NCI-H1694 (cell line): ENCODE measurements around the gene DYSF.
"Not testable (repeated sequence)": the region's sequence is repeated elsewhere in the genome, so short reads cannot be mapped to it uniquely, and the experiment has no call there.

Experiments
- DNase-seq: peaks from one replicate; lab custom pipeline; 2025; lab: John Stamatoyannopoulos, UW

The DYSF gene

DNA sequence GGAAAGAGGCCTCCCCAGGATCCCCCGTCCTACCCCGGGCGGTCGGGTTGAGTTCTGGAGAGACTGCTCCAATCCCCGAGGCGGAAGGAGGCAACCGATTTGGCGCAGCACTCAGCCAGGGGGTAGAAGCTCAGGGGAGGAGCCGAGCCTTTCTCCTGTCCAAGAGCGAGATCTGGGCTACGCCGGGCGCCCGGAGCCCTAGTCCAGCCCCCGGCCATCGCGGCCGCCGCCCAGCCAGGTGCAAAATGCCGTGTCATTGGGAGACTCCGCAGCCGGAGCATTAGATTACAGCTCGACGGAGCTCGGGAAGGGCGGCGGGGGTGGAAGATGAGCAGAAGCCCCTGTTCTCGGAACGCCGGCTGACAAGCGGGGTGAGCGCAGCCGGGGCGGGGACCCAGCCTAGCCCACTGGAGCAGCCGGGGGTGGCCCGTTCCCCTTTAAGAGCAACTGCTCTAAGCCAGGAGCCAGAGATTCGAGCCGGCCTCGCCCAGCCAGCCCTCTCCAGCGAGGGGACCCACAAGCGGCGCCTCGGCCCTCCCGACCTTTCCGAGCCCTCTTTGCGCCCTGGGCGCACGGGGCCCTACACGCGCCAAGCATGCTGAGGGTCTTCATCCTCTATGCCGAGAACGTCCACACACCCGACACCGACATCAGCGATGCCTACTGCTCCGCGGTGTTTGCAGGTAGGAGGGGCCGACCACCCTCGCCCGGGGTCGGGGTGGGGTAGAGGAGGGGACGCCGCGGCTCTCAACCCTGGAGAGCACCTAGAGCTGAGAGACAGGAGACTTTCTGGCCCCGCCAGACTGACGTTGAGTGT is at the start of gene DYSF:
TSS of gene DYSF (plus strand) at position 158 of the 817 bp plus-strand sequence.
- no peak for DNase-seq

DNA sequence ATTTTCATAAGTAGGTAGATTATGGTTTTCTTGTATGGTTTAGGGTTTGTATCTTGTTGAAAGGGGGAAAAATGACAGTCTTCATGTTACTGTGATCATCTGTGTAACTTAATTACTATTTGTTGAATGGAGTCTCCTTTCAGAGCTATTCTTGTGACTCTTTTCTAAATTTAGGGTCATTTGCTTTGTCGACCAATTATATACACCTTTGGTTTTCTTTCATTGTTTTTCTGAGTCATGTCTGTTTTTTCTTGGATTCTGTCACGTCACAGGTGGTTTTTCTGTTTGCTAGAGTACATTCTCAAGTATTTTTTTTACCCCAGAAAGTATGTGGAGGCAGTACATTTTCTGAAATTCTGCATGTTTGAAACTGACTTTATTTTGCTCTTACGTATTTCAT is 43.8 kb upstream of the DYSF start:
- no peak for DNase-seq

DNA sequence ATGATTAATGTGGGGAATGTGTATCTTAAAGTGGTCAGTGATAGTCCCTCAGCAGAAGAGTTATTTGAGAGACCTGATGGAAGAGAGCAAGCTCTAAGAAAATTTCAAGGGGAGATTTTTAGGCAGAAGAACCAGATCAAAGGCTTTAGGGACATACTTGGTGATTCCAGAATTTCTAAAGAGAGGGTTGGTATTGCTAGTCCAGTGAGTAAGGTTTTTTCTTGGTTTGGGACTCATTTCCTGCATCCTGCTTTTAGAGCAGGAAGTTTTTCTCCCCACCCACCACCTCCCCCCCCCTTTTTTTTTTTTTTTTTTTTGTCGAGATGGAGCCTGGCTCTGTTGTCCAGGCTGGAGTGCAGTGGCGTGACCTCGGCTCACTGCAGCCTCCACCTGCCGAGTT is 42.7 kb upstream of the DYSF start:
- no peak for DNase-seq

DNA sequence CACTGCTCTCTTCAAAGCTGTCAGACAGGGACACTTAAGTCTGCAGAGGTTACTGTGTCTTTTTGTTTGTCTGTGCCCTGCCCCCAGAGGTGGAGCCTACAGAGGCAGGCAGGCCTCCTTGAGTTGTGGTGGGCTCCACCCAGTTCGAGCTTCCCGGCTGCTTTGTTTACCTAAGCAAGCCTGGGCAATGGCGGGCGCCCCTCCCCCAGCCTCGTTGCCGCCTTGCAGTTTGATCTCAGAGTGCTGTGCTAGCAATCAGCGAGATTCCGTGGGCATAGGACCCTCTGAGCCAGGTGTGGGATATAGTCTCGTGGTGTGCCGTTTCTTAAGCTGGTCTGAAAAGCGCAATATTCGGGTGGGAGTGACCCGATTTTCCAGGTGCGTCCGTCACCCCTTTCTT is 36.5 kb upstream of the DYSF start:
- DNase-seq, result not testable (repeated sequence)

DNA sequence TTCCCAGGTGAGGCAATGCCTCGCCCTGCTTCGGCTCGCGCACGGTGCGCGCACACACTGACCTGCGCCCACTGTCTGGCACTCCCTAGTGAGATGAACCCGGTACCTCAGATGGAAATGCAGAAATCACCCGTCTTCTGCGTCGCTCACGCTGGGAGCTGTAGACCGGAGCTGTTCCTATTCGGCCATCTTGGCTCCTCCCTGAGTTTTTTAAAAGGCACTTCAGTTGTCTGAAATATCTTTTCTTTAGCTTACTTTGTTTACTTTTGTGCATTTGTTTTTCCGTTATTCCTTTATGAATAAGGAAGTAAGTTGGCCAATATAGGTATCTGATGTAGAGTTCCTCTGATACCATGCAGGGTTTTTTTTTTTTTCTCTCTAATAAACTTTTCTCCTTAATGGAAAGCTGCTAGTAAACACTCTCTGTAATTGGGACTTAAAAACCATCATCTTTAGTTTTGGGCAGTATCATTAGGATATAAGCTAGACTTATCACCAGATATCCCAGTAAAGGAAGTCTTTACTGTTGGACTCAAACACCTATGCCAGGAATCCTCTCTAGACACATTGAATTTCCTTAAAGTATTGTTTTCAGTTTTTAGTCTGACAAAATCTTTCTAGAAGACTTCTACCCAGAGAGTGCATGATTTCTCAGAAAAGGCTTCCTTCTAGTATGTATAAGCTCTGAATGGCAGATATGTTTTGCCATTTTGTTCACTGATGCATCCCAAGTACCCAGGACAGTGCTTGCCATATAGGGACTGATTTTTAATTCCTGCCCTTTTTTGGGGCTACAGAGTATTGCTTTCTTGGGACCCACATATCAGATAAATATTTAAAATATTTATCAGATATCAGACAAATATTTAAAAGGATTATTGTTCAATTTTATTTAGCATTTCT is 35.8 kb upstream of the DYSF start:
- no peak for DNase-seq

DNA sequence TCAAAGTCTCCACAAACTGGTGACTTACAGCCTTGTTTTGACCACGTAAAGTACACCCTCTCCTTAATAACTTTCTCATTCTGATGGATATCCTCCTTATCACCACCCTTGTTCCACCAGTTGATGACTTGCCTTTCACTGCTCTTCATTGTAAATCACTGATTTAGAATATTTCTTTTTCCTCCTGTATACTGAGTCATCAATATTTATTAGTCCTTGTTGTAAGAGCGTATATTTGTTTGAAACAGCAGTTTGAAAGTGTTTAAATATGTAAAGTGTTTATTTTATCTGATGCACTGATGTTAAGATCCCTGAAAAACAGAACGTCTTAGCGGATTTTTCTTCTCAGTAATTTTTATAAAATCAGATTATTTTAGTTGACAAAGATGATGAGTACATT is 34.2 kb upstream of the DYSF start:
- no peak for DNase-seq

GRCh38 chr2:71419976-71420375 is 33.4 kb upstream of the DYSF start:
- no peak for DNase-seq

- DNase-seq, result no peak
Observed at GRCh38 chr2:71422786-71423185, 30.6 kb upstream of the DYSF start.

DNA sequence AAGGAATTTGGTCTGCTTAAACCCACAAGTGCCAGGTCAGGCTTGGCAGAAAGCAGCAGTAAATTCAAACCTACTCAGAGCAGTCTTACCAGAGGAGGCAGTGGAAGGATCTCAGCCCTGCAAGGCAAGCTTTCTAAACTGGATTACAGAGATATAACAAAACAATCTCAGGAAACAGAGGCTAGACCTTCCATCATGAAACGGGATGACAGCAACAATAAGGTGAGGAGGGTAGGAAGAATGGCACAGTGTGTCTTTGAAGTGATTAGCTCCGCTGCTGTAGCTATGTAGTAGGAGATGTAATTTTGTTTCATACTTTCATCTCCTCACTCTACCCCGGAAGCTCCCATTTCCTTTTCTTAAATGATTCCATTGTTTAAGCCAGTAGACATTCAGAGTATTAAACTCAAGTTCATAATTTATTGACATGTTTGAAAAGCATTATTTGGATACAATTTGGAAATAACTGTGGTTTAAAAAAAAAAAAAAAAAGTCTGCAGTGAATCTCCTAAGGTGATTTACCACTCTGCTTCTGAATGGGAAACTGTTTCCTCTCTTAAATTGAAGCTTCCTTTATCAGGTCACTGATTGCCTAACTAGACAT is 29.4 kb upstream of the DYSF start:
- DNase-seq, result no peak

- no peak for DNase-seq
Observed at GRCh38 chr2:71426721-71427120, 26.6 kb upstream of the DYSF start.

GRCh38 chr2:71428472-71429383 is 24.6 kb upstream of the DYSF start:
- DNase-seq, result no peak

DNA sequence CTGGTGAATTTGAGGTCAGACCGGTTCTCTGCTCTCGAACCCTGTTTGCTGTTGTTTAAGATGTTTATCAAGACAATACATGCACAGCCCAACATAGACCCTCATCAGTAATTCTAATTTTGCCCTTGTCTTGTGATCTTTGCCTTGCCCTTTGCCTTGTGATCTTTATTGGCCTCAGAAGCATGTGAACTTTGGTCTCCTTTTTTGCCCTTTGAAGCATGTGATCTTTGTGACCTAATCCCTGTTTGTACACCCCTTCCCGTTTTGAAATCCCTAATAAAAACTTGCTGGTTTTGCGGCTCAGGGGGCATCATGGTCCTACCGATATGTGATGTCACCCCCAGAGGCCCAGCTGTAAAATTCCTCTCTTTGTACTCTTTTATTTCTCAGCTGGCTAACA is 8.2 kb upstream of the DYSF start:
- not testable (repeated sequence) for DNase-seq

GRCh38 chr2:71446505-71446904 is 6.9 kb upstream of the DYSF start:
- DNase-seq, result no peak

GRCh38 chr2:71449343-71449742 is 4.0 kb upstream of the DYSF start:
- no peak for DNase-seq

DNA sequence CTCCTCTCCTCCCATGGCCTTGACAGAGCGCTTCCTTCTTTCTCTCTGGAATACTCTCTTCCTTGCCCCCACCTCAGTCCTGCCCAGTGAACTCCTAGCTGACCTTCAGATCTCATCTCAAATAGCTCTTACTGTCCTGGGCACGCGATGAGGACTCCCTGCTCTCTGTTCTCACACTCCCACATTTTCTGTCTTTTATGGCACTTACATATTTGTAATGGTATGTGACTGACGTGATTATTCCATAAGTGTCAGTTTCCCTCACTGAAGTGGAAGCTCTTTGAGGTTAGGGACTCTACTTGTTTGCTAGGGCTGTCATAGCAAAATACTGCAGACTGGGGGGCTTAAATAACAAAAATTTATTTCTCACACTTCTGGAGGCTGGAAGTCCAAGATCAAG is 1.7 kb upstream of the DYSF start:
- DNase-seq, result no peak

DNA sequence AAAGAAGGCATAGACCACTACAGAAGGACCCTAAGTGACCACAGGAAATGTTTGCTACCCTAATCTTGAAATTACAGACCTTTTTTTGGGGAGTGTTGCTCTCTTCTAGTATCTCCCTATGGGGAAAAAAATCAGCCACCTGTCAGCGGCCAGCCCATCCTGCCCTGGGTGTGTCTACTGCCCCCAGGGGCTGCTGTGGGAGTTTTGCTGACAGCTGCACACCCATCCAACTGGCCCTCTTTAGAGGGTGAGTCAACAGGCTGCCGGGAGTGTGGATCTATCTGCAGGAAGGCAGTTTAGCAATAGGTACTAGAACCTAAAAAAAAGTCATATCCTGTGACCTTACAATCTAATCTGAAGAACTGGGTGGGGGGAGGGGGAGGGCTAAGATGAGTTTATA is 796 bp upstream of the DYSF start:
- no peak for DNase-seq

- DNase-seq, result no peak
Observed at GRCh38 chr2:71454221-71455010, 1.1 kb downstream of the DYSF start.

- no peak for DNase-seq
Observed at GRCh38 chr2:71455011-71455740, 1.8 kb downstream of the DYSF start.

- DNase-seq, result no peak
Observed at GRCh38 chr2:71455741-71456569, 2.6 kb downstream of the DYSF start.
